CD4-positive, alpha-beta T cell (primary cell): ENCODE results near the gene PAWR. TPM values are rescaled to one million over a fixed set of nuclear protein-coding genes. Genes with fewer than 3 reads are reported as not detected.

ENCODE experiments used
- ATAC-seq: fragments of 200-7000 bp; cut with Tn5 transposase; one replicate; pipeline ENCODE4 v1.10.0; 2022; ENCODE audit warnings: mild to moderate bottlenecking; ENCODE audit not compliant: poor library complexity
- CTCF ChIA-PET: fragments of 350-600 bp; sonication (Branson Sonifier 250); formaldehyde crosslinking; loops from one replicate; lab custom pipeline; 2021; ENCODE audit warnings: antibody characterized with exemption, inconsistent platforms; lab: Charles Lee
- POLR2A ChIA-PET: fragments of 350-600 bp; sonication (Branson Sonifier 250); formaldehyde crosslinking; loops from one replicate; lab custom pipeline; 2021; ENCODE audit warnings: antibody characterized with exemption, inconsistent platforms; lab: Charles Lee
- DNase-seq, 14 experiments: peaks; one replicate each; pipeline ENCODE4 v3.0.0-alpha.2; 2013 to 2020; ENCODE audit warnings: mixed read lengths in 2 of 14
- H3K27ac ChIP-seq, 2 donors: one replicate each; pipeline versions ENCODE4 v1.5.1 to v1.7.0; 2013; ENCODE audit warnings: low read length in 2 of 2, low read depth in 1 of 2, mild to moderate bottlenecking in 1 of 2
- H3K27me3 ChIP-seq, 2 experiments: 1 replicate in 1 of 2; 2 replicates in 1 of 2; pipeline versions ENCODE4 v1.6.1 to v1.7.0; 2013; ENCODE audit warnings: low read length in 2 of 2, control low read depth in 1 of 2, mild to moderate bottlenecking in 1 of 2, moderate library complexity in 1 of 2; ENCODE audit not compliant: insufficient read depth in 2 of 2, control insufficient read depth in 1 of 2
- H3K36me3 ChIP-seq: one replicate; pipeline ENCODE4 v1.6.1; 2013; ENCODE audit warnings: low read length, control low read depth; ENCODE audit not compliant: insufficient read depth
- H3K4me1 ChIP-seq: one replicate; pipeline ENCODE4 v1.6.1; 2013; ENCODE audit warnings: low read length, control low read depth; ENCODE audit not compliant: insufficient read depth
- H3K4me3 ChIP-seq: one replicate; pipeline ENCODE4 v1.5.1; 2013; ENCODE audit warnings: mild to moderate bottlenecking, low read length, moderate library complexity
- H3K9me3 ChIP-seq, 2 experiments: 1 replicate in 1 of 2; 2 replicates in 1 of 2; pipeline versions ENCODE4 v1.6.1 to v1.7.0; 2013; ENCODE audit warnings: low read length in 2 of 2, mild to moderate bottlenecking in 2 of 2, control low read depth in 1 of 2, moderate library complexity in 1 of 2; ENCODE audit not compliant: control insufficient read depth in 1 of 2, insufficient read depth in 1 of 2
- H3K27ac Mint-ChIP-seq: one replicate; pipeline ENCODE4 v1.8.0; 2020; ENCODE audit warnings: mixed read lengths
- H3K27me3 Mint-ChIP-seq: one replicate; pipeline ENCODE4 v1.8.0; 2021; ENCODE audit warnings: mixed read lengths
- H3K36me3 Mint-ChIP-seq: one replicate; pipeline ENCODE4 v1.8.0; 2021; ENCODE audit warnings: low read depth, mixed read lengths
- H3K4me1 Mint-ChIP-seq: one replicate; pipeline ENCODE4 v1.8.0; 2021; ENCODE audit warnings: low read depth, mixed read lengths
- H3K4me3 Mint-ChIP-seq: one replicate; pipeline ENCODE4 v1.8.0; 2020; ENCODE audit warnings: mild to moderate bottlenecking, mixed read lengths
- H3K9me3 Mint-ChIP-seq: one replicate; pipeline ENCODE4 v1.8.0; 2020; ENCODE audit warnings: mixed read lengths
- intact Hi-C, 2 experiments: fragments of 100-400 bp; cut with DNase I in 1 of 2; cut with micrococcal nuclease in 1 of 2; formaldehyde crosslinking; loops; one replicate each; pipeline versions ENCODE4 v1.15.1 to v1.9.0; 2023 to 2025; cut with DNase I, micrococcal nuclease
- total RNA-seq, 174 experiments: library from RNA in 2 of 174; stranded (reverse) in 2 of 174; gene quantifications; one replicate each; pipeline ENCODE4 v1.2.3 and lab custom pipeline; 2021 to 2026
- TF ChIP-seq, protein P1 (sequence below): fragments of 200-600 bp; IDR thresholded peaks from one replicate; pipeline ENCODE4 v1.8.0; 2022; ENCODE audit warnings: antibody characterized with exemption, mild to moderate bottlenecking

Gene PAWR
- total RNA-seq, 2 experiments from 2014 or later, result 1.6 to 3.2 TPM

DNA sequence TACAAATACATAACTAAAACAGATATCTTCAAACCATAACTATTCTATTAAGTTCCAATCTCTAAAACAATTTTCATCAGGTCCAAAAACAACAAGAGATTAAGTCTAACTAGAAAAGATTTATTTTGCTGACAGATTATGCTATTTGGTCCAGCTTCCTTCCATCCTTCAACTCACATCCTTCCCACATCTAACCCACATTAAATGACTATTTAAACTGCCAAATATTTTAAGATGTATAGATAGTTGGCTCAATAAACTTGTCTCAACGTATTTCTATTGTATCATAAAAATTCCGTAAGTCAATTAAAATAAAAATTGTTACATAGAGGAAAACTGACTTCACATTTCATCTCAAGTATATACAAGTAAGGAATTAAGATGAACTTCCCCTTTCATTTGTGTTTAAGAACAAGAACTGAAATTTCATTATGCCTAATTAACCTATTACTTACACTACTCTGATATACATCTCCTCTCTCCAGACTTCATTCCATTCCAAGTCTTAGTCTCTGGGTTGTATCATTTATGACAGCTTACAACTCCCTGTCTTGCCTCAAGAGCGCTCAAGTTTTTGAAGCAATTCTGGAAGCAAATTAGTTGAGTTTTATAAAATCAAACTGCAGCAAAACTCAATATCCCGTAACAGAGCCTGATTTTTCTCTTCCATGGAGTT is 25.4 kb downstream of the PAWR start:
- no peak for DNase-seq
- Mint-ChIP-seq H3K4me3 (no peak overlapping the region), H3K27me3 (no peaks in the 10 kb centered on the region), H3K9me3 (no peaks in the 10 kb centered on the region), H3K4me1 (no peaks in the 10 kb centered on the region), H3K27ac (no peak overlapping the region), H3K36me3 (no peaks in the 10 kb centered on the region)
- H3K4me1 ChIP-seq, result no peaks in the 10 kb centered on the region
- ChIA-PET POLR2A (no interaction called here), CTCF (no interaction called here)
- H3K9me3 ChIP-seq, result no peaks in the 10 kb centered on the region
- H3K27me3 ChIP-seq, result no peaks in the 10 kb centered on the region
- H3K4me3 ChIP-seq, result no peak overlapping the region
- no peak overlapping the region for H3K27ac ChIP-seq
- TF ChIP-seq, protein P1, sequence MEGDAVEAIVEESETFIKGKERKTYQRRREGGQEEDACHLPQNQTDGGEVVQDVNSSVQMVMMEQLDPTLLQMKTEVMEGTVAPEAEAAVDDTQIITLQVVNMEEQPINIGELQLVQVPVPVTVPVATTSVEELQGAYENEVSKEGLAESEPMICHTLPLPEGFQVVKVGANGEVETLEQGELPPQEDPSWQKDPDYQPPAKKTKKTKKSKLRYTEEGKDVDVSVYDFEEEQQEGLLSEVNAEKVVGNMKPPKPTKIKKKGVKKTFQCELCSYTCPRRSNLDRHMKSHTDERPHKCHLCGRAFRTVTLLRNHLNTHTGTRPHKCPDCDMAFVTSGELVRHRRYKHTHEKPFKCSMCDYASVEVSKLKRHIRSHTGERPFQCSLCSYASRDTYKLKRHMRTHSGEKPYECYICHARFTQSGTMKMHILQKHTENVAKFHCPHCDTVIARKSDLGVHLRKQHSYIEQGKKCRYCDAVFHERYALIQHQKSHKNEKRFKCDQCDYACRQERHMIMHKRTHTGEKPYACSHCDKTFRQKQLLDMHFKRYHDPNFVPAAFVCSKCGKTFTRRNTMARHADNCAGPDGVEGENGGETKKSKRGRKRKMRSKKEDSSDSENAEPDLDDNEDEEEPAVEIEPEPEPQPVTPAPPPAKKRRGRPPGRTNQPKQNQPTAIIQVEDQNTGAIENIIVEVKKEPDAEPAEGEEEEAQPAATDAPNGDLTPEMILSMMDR, result no peak
- ATAC-seq, result no peak
- H3K36me3 ChIP-seq, result no peaks in the 10 kb centered on the region
- intact Hi-C loops, result no loop called here

DNA sequence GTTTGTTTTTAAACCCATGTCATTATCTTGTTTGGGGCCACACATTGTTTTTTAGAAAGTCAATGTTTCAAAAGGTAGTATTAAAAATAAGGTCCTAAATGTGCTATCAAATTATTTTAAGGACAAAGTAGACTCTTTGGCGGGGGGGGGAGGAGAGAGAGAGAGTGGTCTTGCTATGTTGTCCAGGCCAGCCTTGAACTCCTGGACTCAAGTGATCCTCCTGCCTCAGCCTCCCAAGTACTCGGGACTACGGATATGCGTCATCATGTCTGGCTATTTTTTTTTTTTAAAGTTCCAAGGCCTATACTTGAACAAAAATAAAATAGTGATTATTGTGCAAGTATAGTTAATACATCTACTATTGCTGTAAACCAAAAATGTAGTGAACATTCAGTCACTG is 26.2 kb downstream of the PAWR start:
- no peak for DNase-seq
- CTCF ChIA-PET, result no interaction called here

DNA sequence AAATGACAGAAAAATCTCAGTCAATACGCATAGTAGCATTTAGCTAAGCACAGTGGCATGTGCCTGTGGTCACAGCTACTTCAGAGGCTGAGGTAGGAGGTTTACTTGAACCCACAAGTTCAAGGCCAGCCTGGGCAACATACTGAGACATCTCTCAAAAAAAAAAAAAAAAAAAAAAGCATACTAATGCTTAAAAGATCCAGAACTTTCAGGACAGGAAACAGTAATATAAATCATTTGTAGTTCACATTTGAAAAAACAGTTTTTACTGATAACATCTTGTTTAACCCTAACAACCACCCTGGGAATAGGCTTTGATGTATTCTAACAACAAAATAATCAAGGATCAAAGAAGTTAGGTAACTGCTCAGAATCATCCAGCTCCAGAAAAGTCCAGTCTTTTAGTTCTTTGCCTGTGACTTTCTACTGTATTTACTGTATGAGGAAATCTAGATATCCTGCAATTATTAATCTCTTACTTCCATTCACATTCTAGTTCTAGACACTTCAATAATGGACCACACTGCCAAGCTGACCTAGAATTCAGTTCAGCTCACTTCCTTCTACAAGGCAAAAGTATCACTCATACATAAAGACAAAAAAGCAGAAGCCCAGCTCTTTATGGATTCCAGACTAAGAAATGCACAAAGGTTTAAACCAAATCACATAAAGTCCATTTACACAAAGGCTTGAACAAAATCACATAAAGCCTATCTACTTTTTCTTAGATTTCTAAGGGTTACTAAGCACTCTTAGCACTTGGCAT is 28.5 kb downstream of the PAWR start:
- DNase-seq (no peak), ATAC-seq (no peak)
- no peaks in the 10 kb centered on the region for H3K27me3 ChIP-seq
- H3K4me1 ChIP-seq, result no peaks in the 10 kb centered on the region
- Mint-ChIP-seq H3K27me3 (no peaks in the 10 kb centered on the region), H3K4me3 (no peak overlapping the region), H3K9me3 (no peaks in the 10 kb centered on the region), H3K36me3 (no peaks in the 10 kb centered on the region), H3K27ac (no peak overlapping the region), H3K4me1 (no peaks in the 10 kb centered on the region)
- intact Hi-C loops, result no loop called here
- TF ChIP-seq, protein P1, result no peak
- CTCF ChIA-PET, result no interaction called here
- H3K4me3 ChIP-seq, result no peak overlapping the region
- peaks cover 0 to 4% of the 10 kb centered on the region in 2 experiments for H3K9me3 ChIP-seq
- no peaks in the 10 kb centered on the region for H3K36me3 ChIP-seq
- no peak overlapping the region for H3K27ac ChIP-seq
- POLR2A ChIA-PET, result no interaction called here

More for the DNA sequence above, 26.2 kb downstream of the PAWR start:
- Histone ChIP-seq H3K4me1 (no peaks in the 10 kb centered on the region), H3K27me3 (no peaks in the 10 kb centered on the region), H3K27ac (no peak overlapping the region), H3K4me3 (no peak overlapping the region), H3K9me3 (no peaks in the 10 kb centered on the region), H3K36me3 (no peaks in the 10 kb centered on the region)
- POLR2A ChIA-PET, result no interaction called here
- intact Hi-C loops, result no loop called here
- Mint-ChIP-seq H3K4me1 (no peaks in the 10 kb centered on the region), H3K27me3 (no peaks in the 10 kb centered on the region), H3K27ac (no peak overlapping the region), H3K4me3 (no peak overlapping the region), H3K9me3 (no peaks in the 10 kb centered on the region), H3K36me3 (no peaks in the 10 kb centered on the region)
- TF ChIP-seq, protein P1, result no peak
- no peak for ATAC-seq
